HCT116 (cell line): Measurements from ENCODE around the gene ATAD3A. TPM values are rescaled to one million over a fixed set of nuclear protein-coding genes. Genes with fewer than 3 reads are reported as not detected.
A peak's percentile ranks its signal among the peaks of the same experiment; 100 is the strongest.
"Not testable (repeated sequence)": the region's sequence is repeated elsewhere in the genome, so short reads cannot be mapped to it uniquely, and the experiment has no call there.

Experiments used
- ATAC-seq: fragments of 200-7000 bp; cut with Tn5 transposase; 2 replicates; pipeline ENCODE4 v1.9.1; 2020; ENCODE audit warnings: mild to moderate bottlenecking, moderate library complexity
- BruUV-seq: library from RNA; stranded (reverse); fragments of 400-500 nt; replicated peaks from 2 replicates; lab custom pipeline; 2021; lab: Mats Ljungman, UMichigan
- CTCF ChIA-PET: fragments of 300-600 bp; sonication (Branson Sonifier 250); formaldehyde crosslinking; loops from one replicate; lab custom pipeline; 2021; ENCODE audit warnings: antibody characterized with exemption; lab: Charles Lee
- POLR2A ChIA-PET: fragments of 300-600, 350-600 bp; sonication (Branson Sonifier 250); formaldehyde crosslinking; loops from one replicate; lab custom pipeline; 2021; ENCODE audit warnings: antibody characterized with exemption; lab: Charles Lee
- RAD21 ChIA-PET, 2 experiments: fragments of 300-600 bp; sonication (Branson Sonifier 250); formaldehyde crosslinking; loops; one replicate each; lab custom pipeline; 2023; ENCODE audit warnings: low total read pairs in 2 of 2; ENCODE audit not compliant: uncharacterized antibody in 2 of 2, unreplicated experiment in 2 of 2, low non-redundant PET in 1 of 2; lab: Charles Lee
- DNase-seq: peaks from one replicate; pipeline ENCODE4 v3.0.0-alpha.2; 2010; ENCODE audit warnings: low read depth, low spot score
- H2AFZ ChIP-seq: fragments of 200-600 bp; shearing (Covaris generic), sonication (generic); 2 replicates; pipeline ENCODE4 v1.6.1; 2017; ENCODE audit warnings: low read depth, mixed run types, mixed read lengths, antibody characterized with exemption, low read length; ENCODE audit not compliant: poor library complexity, severe bottlenecking
- H3K27ac ChIP-seq: 2 replicates; pipeline ENCODE4 v1.5.1; 2012; ENCODE audit warnings: low read depth, low read length
- H3K27me3 ChIP-seq: fragments of 200-600 bp; sonication (generic); 2 replicates; pipeline ENCODE4 v1.6.1; 2016; ENCODE audit warnings: mixed run types, low read length, mixed read lengths; ENCODE audit not compliant: insufficient read depth
- H3K36me3 ChIP-seq, 2 experiments: fragments of 200-500 bp in 1 of 2; fragments of 200-600 bp in 1 of 2; sonication (Bioruptor generic) in 1 of 2; sonication (generic) in 1 of 2; 2 replicates each; pipeline versions ENCODE4 v1.5.1 to v1.6.1; 2014 to 2016; ENCODE audit warnings: low read length in 2 of 2, inconsistent platforms in 1 of 2, mixed read lengths in 1 of 2, mixed run types in 1 of 2; ENCODE audit not compliant: insufficient read depth in 2 of 2, control insufficient read depth in 1 of 2
- H3K4me1 ChIP-seq, 2 experiments: fragments of 200-600 bp in 1 of 2; sonication (generic) in 1 of 2; 2 replicates each; pipeline versions ENCODE4 v1.5.1 to v1.6.1; 2012 to 2017; ENCODE audit warnings: low read length in 2 of 2, inconsistent platforms in 1 of 2, mild to moderate bottlenecking in 1 of 2, mixed read lengths in 1 of 2, mixed run types in 1 of 2, moderate library complexity in 1 of 2; ENCODE audit not compliant: insufficient read depth in 2 of 2, control insufficient read depth in 1 of 2
- H3K4me2 ChIP-seq: fragments of 200-600 bp; sonication (generic); 2 replicates; pipeline ENCODE4 v1.6.1; 2017; ENCODE audit warnings: mixed run types, low read length, mixed read lengths
- H3K4me3 ChIP-seq, 2 experiments: fragments of 200-600 bp in 1 of 2; sonication (generic) in 1 of 2; replicated peaks in 1 of 2; 2 replicates each; pipeline ENCODE4 v1.5.1; 2011 to 2016; ENCODE audit warnings: low read length in 2 of 2, control low read depth in 1 of 2, low read depth in 1 of 2, mild to moderate bottlenecking in 1 of 2, mixed read lengths in 1 of 2, mixed run types in 1 of 2
- H3K79me2 ChIP-seq: fragments of 200-600 bp; sonication (generic); 2 replicates; pipeline ENCODE4 v1.6.1; 2017; ENCODE audit warnings: mild to moderate bottlenecking, mixed run types, low read length, moderate library complexity, mixed read lengths; ENCODE audit not compliant: insufficient read depth
- H3K9ac ChIP-seq: fragments of 200-600 bp; sonication (generic); 2 replicates; pipeline ENCODE4 v1.6.1; 2016; ENCODE audit warnings: low read length, mixed read lengths
- H3K9me2 ChIP-seq: fragments of 200-600 bp; sonication (generic), shearing (Covaris generic); 2 replicates; pipeline ENCODE4 v1.6.1; 2017; ENCODE audit warnings: mixed run types, mild to moderate bottlenecking, moderate library complexity; ENCODE audit not compliant: insufficient read depth
- H3K9me3 ChIP-seq, 2 experiments: fragments of 200-500 bp in 1 of 2; fragments of 200-600 bp in 1 of 2; sonication (Bioruptor generic) in 1 of 2; sonication (generic) in 1 of 2; 2 replicates each; pipeline ENCODE4 v1.6.1; 2014 to 2017; ENCODE audit warnings: low read length in 2 of 2, mixed read lengths in 2 of 2, inconsistent platforms in 1 of 2, low read depth in 1 of 2, mild to moderate bottlenecking in 1 of 2, mixed run types in 1 of 2, moderate library complexity in 1 of 2; ENCODE audit not compliant: control insufficient read depth in 1 of 2, insufficient read depth in 1 of 2
- H4K20me1 ChIP-seq: fragments of 200-600 bp; sonication (generic), shearing (Covaris generic); 2 replicates; pipeline ENCODE4 v1.6.1; 2017; ENCODE audit warnings: mixed run types, mild to moderate bottlenecking, moderate library complexity; ENCODE audit not compliant: insufficient read depth
- CBX3 ChIP-seq: IDR thresholded peaks from 2 replicates; pipeline ENCODE4 v1.6.1; 2012; ENCODE audit warnings: low read depth
- CEBPB ChIP-seq: IDR thresholded peaks from 2 replicates; pipeline ENCODE4 v1.6.1; 2012; ENCODE audit warnings: low read depth
- ELF1 ChIP-seq: IDR thresholded peaks from 2 replicates; pipeline ENCODE4 v1.6.1; 2012; ENCODE audit warnings: low read depth, borderline replicate concordance
- POLR2AphosphoS5 ChIP-seq: IDR thresholded peaks from 2 replicates; pipeline ENCODE4 v1.6.1; 2011; ENCODE audit warnings: mild to moderate bottlenecking, low read depth, low read length, moderate library complexity
- SP1 ChIP-seq: IDR thresholded peaks from 2 replicates; pipeline ENCODE4 v1.6.1; 2012; ENCODE audit warnings: low read depth
- TCF7L2 ChIP-seq: IDR thresholded peaks from 2 replicates; pipeline ENCODE4 v1.7.0; 2011; ENCODE audit warnings: borderline replicate concordance, inconsistent platforms; ENCODE audit not compliant: insufficient read depth, insufficient read length; ENCODE audit errors: extremely low read depth
- ZFX ChIP-seq: fragments of 450-650 bp; IDR thresholded peaks from 2 replicates; pipeline ENCODE4 v1.6.1; 2017
- intact Hi-C: fragments of 100-400 bp; cut with micrococcal nuclease; formaldehyde crosslinking; loops from 2 replicates; pipeline ENCODE4 v1.10.0; 2022
- total RNA-seq: library from RNA; stranded (reverse); gene quantifications from one replicate; pipeline ENCODE4 v1.2.1, GENCODE V29; 2021; ENCODE audit not compliant: unreplicated experiment
- TF ChIP-seq, protein P1 (sequence below): IDR thresholded peaks from 2 replicates; pipeline ENCODE4 v1.6.1; 2012; ENCODE audit warnings: low read depth
- TF ChIP-seq, protein P2 (sequence below): IDR thresholded peaks from 2 replicates; pipeline ENCODE4 v1.6.1; 2012
- TF ChIP-seq, protein P3 (sequence below): IDR thresholded peaks from 2 replicates; pipeline ENCODE4 v1.6.1; 2011; ENCODE audit warnings: mild to moderate bottlenecking, low read length, moderate library complexity; ENCODE audit not compliant: insufficient replicate concordance; ENCODE audit errors: extremely low read depth

ATAD3A gene
- total RNA-seq, 1 experiment from 2014 or later: 92.3 TPM

DNA sequence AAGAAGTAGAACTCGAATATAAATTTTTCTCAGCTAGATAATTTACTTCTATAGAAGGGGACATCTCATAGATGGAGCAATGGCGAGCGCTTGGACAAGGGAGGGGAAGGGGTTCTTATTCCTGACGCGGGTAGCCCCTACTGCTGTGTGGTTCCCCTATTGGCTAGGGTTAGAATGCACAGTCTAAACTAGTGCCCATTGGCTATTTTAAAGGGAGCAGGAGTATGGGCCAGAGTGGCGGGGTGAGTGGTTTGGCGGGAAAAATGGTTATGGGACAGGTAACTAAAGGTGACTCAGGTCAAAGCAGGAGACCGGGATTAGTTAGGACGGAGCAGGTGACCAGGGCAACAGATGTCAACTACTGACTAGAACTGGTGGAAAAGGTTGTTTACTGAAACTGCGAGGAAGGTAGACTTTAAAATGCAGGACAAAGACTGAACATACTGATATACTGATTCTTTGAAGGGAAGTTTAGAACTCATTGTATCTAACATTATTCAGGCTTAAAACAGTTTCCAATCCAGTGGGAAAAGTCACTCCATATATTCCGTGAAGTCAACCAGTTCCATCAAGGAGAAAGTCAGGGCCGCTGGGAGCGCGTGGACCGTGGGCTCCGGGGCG is 940 bp upstream of the ATAD3A start:
- intact Hi-C loops: loop anchor here (5.0 kb wide), 1 partner anchor 61 kb away; the partner anchor contains the start of gene SSU72
- H3K9ac ChIP-seq: peak overlapping the region; percentile 99
- RAD21 ChIA-PET: no interaction called here
- peak overlapping the region; percentile 95 for H3K27ac ChIP-seq
- CTCF ChIA-PET: interaction anchor here (1.3 kb wide), 1 partner anchor 69 kb away, joined by 3 read pairs; no protein-coding TSS in a partner anchor
- peak; percentile 58 for ATAC-seq
- H4K20me1 ChIP-seq: no peaks in the 10 kb centered on the region
- peaks cover 31% of the 10 kb centered on the region for H3K79me2 ChIP-seq
- POLR2A ChIA-PET: no interaction called here
- H3K9me3 ChIP-seq: no peaks in the 10 kb centered on the region
- H3K9me2 ChIP-seq: no peaks in the 10 kb centered on the region
- TF ChIP-seq CEBPB (no peak), ELF1 (no peak), POLR2AphosphoS5 (peak; percentile 12; the same call in 1 of the 2 replicates), TCF7L2 (no peak), CBX3 (no peak), ZFX (no peak), SP1 (peak; percentile 35; the same call in 1 of the 2 replicates)
- TF ChIP-seq, protein P1, sequence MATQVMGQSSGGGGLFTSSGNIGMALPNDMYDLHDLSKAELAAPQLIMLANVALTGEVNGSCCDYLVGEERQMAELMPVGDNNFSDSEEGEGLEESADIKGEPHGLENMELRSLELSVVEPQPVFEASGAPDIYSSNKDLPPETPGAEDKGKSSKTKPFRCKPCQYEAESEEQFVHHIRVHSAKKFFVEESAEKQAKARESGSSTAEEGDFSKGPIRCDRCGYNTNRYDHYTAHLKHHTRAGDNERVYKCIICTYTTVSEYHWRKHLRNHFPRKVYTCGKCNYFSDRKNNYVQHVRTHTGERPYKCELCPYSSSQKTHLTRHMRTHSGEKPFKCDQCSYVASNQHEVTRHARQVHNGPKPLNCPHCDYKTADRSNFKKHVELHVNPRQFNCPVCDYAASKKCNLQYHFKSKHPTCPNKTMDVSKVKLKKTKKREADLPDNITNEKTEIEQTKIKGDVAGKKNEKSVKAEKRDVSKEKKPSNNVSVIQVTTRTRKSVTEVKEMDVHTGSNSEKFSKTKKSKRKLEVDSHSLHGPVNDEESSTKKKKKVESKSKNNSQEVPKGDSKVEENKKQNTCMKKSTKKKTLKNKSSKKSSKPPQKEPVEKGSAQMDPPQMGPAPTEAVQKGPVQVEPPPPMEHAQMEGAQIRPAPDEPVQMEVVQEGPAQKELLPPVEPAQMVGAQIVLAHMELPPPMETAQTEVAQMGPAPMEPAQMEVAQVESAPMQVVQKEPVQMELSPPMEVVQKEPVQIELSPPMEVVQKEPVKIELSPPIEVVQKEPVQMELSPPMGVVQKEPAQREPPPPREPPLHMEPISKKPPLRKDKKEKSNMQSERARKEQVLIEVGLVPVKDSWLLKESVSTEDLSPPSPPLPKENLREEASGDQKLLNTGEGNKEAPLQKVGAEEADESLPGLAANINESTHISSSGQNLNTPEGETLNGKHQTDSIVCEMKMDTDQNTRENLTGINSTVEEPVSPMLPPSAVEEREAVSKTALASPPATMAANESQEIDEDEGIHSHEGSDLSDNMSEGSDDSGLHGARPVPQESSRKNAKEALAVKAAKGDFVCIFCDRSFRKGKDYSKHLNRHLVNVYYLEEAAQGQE: no peak
- TF ChIP-seq, protein P2, sequence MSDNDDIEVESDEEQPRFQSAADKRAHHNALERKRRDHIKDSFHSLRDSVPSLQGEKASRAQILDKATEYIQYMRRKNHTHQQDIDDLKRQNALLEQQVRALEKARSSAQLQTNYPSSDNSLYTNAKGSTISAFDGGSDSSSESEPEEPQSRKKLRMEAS: peak; percentile 3; the same call in 1 of the 2 replicates
- TF ChIP-seq, protein P3, sequence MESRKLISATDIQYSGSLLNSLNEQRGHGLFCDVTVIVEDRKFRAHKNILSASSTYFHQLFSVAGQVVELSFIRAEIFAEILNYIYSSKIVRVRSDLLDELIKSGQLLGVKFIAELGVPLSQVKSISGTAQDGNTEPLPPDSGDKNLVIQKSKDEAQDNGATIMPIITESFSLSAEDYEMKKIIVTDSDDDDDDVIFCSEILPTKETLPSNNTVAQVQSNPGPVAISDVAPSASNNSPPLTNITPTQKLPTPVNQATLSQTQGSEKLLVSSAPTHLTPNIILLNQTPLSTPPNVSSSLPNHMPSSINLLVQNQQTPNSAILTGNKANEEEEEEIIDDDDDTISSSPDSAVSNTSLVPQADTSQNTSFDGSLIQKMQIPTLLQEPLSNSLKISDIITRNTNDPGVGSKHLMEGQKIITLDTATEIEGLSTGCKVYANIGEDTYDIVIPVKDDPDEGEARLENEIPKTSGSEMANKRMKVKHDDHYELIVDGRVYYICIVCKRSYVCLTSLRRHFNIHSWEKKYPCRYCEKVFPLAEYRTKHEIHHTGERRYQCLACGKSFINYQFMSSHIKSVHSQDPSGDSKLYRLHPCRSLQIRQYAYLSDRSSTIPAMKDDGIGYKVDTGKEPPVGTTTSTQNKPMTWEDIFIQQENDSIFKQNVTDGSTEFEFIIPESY: no peak
- peak overlapping the region; percentile 84 to 85 for H3K4me3 ChIP-seq
- DNase-seq: peak; percentile 59
- H3K36me3 ChIP-seq: peaks cover 0 to 8% of the 10 kb centered on the region in 2 experiments; a peak in 2 of 4 replicates
- H2AFZ ChIP-seq: no peak overlapping the region
- H3K4me1 ChIP-seq: peaks cover 10 to 18% of the 10 kb centered on the region in 2 experiments
- no peaks in the 10 kb centered on the region for H3K27me3 ChIP-seq
- peak overlapping the region; percentile 74 for H3K4me2 ChIP-seq
- TSS peak; percentile 97 for BruUV-seq

DNA sequence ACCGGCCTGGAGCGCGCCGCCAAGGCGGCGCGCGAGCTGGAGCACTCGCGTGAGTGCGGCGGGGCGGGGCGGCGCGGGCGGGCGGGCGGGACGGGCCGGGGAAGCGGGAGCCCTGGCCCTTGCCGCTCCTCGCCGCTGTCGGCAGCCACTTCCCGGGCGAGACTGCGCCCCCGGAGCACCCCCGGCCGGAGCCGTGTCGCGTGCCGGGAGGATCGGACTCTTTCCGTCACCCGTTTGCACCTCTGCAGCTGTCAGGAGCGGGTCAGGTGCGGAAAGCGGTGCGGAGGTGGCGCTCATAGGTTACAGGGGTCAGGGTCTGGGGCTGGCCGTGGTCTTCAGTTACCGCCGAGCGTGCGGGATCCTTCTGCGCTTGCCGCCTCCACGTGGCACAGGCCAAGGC is 463 bp downstream of the ATAD3A start:
- peaks cover 7 to 13% of the 10 kb centered on the region in 2 experiments; a peak in 3 of 4 replicates for H3K4me1 ChIP-seq
- POLR2A ChIA-PET, BruUV-seq, CTCF ChIA-PET, H4K20me1 ChIP-seq, H3K36me3 ChIP-seq, H3K9me2 ChIP-seq, H2AFZ ChIP-seq, DNase-seq, H3K9me3 ChIP-seq, RAD21 ChIA-PET, H3K27me3 ChIP-seq: not testable (repeated sequence)
- intact Hi-C loops: loop anchor here (5.0 kb wide), 1 partner anchor 60 kb away; the partner anchor contains the start of gene SSU72
- H3K27ac ChIP-seq: peak overlapping the region; percentile 95; the same call in 1 of the 2 replicates
- peaks cover 40% of the 10 kb centered on the region for H3K79me2 ChIP-seq
- peak; percentile 13 for ATAC-seq
- H3K4me2 ChIP-seq: peak overlapping the region; percentile 74
- H3K9ac ChIP-seq: peak overlapping the region; percentile 99
- peak overlapping the region; percentile 84 to 85 for H3K4me3 ChIP-seq
